Measurements from ENCODE around the gene AIF1L.

Gene AIF1L

GRCh38 chr9:131116281-131117120 is 20.2 kb downstream of the AIF1L start:
- no peak overlapping the region for H3K4me3 ChIP-seq (ENCODE audit: low read depth, low read length)
- no peak for DNase-seq (ENCODE audit: low read depth)

DNA sequence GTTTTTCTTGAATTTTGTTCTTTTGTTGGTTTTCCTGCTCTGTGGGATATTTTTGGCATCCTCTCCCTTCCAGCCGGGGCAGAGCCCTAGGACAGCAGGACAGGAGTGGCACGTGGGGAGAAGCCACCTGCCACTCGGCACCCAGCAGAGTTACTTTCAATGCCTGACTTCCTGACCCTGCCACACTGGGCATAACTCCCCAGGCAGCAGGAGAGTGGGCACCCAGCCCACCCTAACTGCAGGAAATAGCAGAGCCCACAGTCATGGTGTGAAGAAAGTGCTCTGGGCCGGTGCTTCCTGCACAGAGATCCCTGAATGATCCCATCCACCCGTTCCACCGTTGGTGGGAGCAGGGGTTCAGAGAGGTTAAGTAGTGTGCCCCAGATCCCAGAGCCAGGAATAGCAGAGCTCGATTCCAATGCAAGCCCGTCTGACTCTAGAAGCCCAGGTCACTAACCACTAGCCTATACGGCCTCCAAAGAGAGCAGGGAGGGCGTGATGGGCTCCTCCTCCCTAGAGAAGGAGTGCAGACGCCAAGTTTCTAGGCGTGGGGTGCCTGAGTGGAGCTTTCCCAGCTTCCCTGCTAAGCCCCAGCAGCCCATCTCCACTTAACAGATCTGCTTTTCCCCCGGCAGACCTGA is 20.9 kb downstream of the AIF1L start:
- DNase-seq (ENCODE audit: low read depth), result no peak
- H3K4me3 ChIP-seq (ENCODE audit: low read depth, low read length), result no peak overlapping the region

DNA sequence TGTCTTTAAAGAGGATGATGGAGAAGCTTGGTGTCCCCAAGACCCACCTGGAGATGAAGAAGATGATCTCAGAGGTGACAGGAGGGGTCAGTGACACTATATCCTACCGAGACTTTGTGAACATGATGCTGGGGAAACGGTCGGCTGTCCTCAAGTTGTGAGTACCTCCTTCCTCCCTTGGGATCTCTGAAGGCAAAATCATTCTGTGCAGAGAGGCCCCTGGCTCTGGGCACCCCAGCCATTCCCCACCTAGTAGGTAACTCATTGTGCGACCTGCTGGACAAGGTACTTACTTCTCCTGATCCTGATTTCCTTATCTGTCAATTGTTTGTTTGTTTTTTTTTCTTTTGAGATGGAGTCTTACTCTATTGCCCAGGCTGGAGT is 21.4 kb downstream of the AIF1L start:
- H3K4me3 ChIP-seq (ENCODE audit: low read depth, low read length), result no peak overlapping the region

DNA sequence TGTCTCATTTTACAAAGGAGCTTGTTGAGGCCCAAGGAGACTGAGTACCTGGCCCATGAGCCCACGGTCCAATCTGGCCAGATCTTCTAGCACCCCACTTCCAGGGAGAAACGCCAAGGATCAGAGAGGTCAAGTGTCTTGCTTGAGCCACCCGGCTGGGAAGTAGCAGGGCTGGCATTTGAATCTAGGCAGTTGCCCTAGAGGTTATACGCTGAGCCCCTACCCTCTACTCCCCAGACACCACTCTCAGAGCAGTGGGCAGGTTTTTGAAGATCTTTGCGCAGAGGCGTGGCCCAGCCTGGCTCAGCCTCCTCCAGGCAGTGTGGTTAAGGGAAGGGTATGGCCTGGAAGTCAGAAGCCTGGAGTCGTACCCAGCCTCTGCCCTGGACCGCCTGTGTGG is 23.3 kb downstream of the AIF1L start:
- no peak for DNase-seq (ENCODE audit: low read depth)
- H3K4me3 ChIP-seq (ENCODE audit: low read depth, low read length), result no peak overlapping the region

More for the DNA sequence above, 21.4 kb downstream of the AIF1L start:
- DNase-seq (ENCODE audit: low read depth), result no peak

- H3K4me3 ChIP-seq (ENCODE audit: low read depth, low read length), result no peak overlapping the region
- DNase-seq (ENCODE audit: low read depth), result no peak
Measured at GRCh38 chr9:131120620-131121228, 24.4 kb downstream of the AIF1L start.

DNA sequence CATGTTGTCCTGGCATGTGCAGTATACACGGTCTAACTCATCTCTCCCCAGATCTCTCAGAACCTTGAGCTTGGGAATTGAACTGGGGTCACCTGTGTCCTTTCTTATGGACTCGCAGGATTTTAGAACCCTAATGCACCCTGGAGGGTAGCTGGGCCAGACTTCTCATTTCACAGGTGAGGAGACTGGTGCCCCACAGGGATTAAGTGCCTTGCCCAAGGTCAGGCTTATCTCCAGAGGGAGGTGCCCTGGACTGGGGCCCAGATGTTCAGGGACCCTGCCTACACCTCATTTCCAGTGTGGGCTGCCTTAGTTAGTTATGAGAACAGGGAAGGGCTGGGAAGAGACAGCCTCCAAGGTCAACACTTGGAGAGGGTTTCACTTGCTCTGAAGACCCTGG is 25.0 kb downstream of the AIF1L start:
- no peak for DNase-seq (ENCODE audit: low read depth)

DNA sequence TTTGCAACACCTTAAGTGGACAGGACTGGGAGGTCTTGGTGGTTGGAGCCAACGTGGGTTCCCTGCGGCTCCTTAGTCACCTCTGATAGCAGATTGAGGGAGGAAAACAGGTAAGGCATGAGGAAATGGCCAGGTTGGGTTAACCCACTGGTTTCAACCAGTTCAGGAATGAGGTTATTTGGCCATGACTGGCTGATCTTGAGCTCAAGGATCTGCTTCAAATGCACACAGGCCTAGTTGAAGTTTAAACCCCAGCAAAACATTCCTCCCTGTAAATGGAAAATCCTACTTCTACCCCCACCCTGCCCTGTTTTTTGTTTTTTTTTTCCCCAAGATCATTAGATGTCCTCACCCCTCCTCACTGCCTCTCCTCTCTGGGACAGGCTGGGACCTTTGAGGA is 25.8 kb downstream of the AIF1L start:
- DNase-seq (ENCODE audit: low read depth), result no peak
- H3K4me3 ChIP-seq (ENCODE audit: low read depth, low read length), result no peak overlapping the region

More for the DNA sequence above, 25.0 kb downstream of the AIF1L start:
- H3K4me3 ChIP-seq (ENCODE audit: low read depth, low read length), result no peak overlapping the region

DNA sequence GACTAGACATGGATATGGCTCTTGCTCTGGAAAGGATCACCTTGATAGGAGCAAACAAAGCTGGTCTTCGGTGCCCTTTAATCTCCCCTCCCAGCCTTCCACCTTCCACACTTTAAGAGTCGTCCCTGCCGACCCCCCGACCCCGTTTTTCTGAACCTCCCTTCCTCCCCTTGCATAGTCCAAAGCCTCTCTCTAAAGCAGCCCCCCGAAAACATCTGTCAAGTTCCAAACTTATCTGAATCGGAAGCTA is 28.6 kb downstream of the AIF1L start:
- no peak for DNase-seq (ENCODE audit: low read depth)
- H3K4me3 ChIP-seq (ENCODE audit: low read depth, low read length), result peak overlapping the region; percentile 80

GRCh38 chr9:131125288-131126058 is 29.1 kb downstream of the AIF1L start, which contains the start of gene NUP214:
Gene NUP214, plus strand, starts transcription at chr9:131125586. Its CDS starts 119 bp downstream, at chr9:131125705.
- H3K4me3 ChIP-seq (ENCODE audit: low read depth, low read length), result peak within 1 kb of the TSS; percentile 80
- DNase-seq (ENCODE audit: low read depth), result peak; percentile 86

DNA sequence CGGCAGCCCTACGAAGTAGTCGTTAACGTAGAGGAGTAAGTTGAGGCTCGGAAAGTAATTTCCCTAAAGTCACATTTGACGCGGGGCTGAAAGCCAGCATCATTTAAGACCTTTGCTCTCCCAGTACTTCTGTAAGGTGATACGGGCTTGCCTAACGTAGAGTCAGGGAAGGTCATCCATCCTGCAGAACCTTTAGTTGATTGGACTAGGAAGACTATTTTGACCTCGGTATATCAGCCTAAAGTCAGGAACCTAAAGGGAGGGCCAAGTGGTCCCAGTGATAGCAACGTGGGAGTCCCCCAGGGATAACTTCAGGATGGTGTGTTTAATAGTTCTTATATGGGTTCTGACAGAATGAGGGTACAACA is 29.7 kb downstream of the AIF1L start:
- no peak for DNase-seq (ENCODE audit: low read depth)

GRCh38 chr9:131129183-131129582 is 32.9 kb downstream of the AIF1L start:
- H3K4me3 ChIP-seq (ENCODE audit: low read depth, low read length), result no peak overlapping the region
- DNase-seq (ENCODE audit: low read depth), result no peak

More for the DNA sequence above, 29.7 kb downstream of the AIF1L start:
- H3K4me3 ChIP-seq (ENCODE audit: low read depth, low read length), result peak overlapping the region; percentile 80

DNA sequence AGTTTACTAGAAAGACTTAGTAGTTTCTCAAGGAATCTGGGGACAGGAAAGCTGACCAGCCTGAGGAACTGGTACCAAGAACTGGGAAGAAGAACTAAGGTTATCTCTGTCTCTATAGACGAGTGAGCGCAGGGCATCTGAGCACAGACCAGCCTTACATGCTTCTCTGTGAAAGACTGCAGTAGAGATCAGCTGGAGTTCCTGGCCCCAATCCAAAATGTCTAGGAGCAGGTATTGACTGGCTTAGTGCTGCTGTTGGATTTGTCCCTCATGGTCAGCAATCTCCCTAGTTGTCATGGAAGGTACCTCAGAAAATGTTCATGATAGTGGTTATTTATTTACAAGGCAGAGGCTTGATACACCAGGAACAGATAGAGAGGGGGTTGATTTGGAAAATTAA is 42.3 kb downstream of the AIF1L start:
- DNase-seq (ENCODE audit: low read depth), result no peak
- no peak overlapping the region for H3K4me3 ChIP-seq (ENCODE audit: low read depth, low read length)

DNA sequence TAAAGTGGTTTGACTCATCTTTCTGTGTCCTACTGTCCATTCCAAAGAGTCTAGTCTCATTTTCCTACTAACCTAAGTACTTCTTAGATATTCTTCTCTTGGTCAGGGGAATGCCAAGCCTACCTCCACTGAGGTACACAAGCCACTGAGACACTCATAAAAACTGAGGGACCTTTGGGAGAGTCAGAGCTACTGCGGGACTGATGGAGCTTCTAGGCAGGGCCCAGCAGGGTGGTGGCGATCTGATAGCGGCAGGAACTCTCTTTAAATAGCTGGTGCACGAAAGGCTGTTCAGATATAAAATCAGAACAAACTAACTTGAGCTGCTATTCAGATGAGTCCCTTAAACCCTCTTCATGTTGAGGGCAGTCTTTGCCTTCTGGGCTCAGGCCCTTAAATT is 43.8 kb downstream of the AIF1L start:
- no peak for DNase-seq (ENCODE audit: low read depth)
- no peak overlapping the region for H3K4me3 ChIP-seq (ENCODE audit: low read depth, low read length)

GRCh38 chr9:131140550-131140949 is 44.2 kb downstream of the AIF1L start:
- H3K4me3 ChIP-seq (ENCODE audit: low read depth, low read length), result no peak overlapping the region
- DNase-seq (ENCODE audit: low read depth), result no peak

GRCh38 chr9:131142160-131142559 is 45.8 kb downstream of the AIF1L start:
- no peak overlapping the region for H3K4me3 ChIP-seq (ENCODE audit: low read depth, low read length)
- DNase-seq (ENCODE audit: low read depth), result no peak

DNA sequence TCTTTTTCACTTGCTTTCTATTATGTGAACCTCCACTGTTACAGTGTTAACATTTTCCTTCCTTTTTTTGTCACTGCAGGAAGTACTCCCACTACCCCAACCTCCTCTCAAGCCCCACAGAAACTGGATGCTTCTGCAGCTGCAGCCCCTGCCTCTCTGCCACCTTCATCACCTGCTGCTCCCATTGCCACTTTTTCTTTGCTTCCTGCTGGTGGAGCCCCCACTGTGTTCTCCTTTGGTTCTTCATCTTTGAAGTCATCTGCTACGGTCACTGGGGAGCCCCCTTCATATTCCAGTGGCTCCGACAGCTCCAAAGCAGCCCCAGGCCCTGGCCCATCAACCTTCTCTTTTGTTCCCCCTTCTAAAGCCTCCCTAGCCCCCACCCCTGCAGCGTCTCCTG is 47.9 kb downstream of the AIF1L start:
- no peak overlapping the region for H3K4me3 ChIP-seq (ENCODE audit: low read depth, low read length)
- no peak for DNase-seq (ENCODE audit: low read depth)

DNA sequence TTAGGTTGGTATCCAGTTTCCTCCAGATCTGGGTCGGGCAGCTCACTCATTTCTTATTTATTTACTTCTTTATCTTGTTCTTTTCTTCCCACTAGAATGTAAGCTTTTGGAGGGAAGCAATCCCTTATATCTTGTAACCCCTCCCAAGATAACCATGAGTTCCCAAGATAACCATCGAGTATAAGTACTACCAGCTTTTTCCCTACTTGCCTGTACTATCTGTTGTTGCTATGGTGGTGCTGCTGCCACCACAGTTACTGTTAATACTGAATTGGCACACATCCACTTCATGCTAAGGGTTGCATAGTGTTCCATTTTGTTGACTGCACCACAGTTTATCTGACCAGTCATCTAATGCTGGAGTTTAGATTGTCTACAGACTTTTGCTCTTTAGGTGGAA is 48.9 kb downstream of the AIF1L start:
- no peak for DNase-seq (ENCODE audit: low read depth)
- H3K4me3 ChIP-seq (ENCODE audit: low read depth, low read length), result no peak overlapping the region

DNA sequence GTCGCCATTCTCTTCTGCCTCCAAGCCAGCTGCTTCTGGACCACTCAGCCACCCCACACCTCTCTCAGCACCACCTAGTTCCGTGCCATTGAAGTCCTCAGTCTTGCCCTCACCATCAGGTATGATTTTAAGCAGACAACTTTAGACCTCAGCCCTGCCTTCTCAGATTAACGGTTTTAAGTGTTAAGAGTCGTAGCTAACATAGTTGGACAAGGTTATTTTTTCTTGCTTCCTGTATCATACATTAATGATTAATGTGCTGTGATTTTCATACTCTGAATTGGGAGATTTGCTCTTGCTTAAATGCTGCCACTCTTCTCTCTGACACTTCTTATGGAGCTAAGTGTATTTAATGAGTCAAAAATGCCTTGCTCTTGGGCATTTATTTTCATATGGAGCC is 49.9 kb downstream of the AIF1L start:
- no peak overlapping the region for H3K4me3 ChIP-seq (ENCODE audit: low read depth, low read length)
- no peak for DNase-seq (ENCODE audit: low read depth)

DNA sequence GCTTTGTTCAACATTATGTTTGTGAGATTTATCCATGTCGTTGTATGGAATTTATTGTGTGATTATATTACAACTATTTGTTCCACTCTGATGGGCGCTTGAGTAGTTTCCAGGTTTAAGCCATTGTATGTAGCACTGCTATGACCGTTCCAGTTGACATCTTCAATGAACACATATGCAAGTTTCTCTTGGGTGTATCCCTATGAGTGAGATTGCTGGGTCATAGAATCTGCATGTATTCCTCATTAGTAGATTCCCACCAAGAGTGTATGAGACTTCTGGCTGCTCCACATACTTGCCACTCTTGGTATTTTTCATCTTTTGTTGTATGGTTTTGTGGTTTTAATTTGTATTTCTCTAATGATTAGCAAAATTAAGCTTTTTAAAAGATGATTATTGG is 51.9 kb downstream of the AIF1L start:
- H3K4me3 ChIP-seq (ENCODE audit: low read depth, low read length), result no peak overlapping the region
- DNase-seq (ENCODE audit: low read depth), result no peak

Measured in skeletal muscle cell (primary cell).